CD14-positive monocyte (primary cell): ENCODE measurements around the gene SLC35A2. TPM values are rescaled to one million over a fixed set of nuclear protein-coding genes. Genes with fewer than 3 reads are reported as not detected.

ENCODE experiments used
- DNase-seq, 3 donors: peaks; one replicate each; pipeline ENCODE4 v3.0.0-alpha.2; 2011 to 2022
- H2AFZ ChIP-seq: 2 replicates; pipeline ENCODE4 v1.6.0; 2012; ENCODE audit warnings: mild to moderate bottlenecking, low read depth, low read length, inconsistent platforms; ENCODE audit not compliant: insufficient read depth, poor library complexity, severe bottlenecking
- H3K27ac ChIP-seq, 2 donors: 1 replicate in 1 of 2; 2 replicates in 1 of 2; pipeline ENCODE4 v1.5.1; 2012 to 2013; ENCODE audit warnings: low read length in 2 of 2, control low read depth in 1 of 2, inconsistent platforms in 1 of 2, low read depth in 1 of 2, mild to moderate bottlenecking in 1 of 2
- H3K27me3 ChIP-seq, 2 donors: one replicate each; pipeline versions ENCODE4 v1.6.0 to v1.6.1; 2011 to 2013; ENCODE audit warnings: low read length in 2 of 2; ENCODE audit not compliant: control insufficient read depth in 2 of 2, insufficient read depth in 2 of 2
- H3K36me3 ChIP-seq, 2 donors: replicated peaks in 1 of 2; 1 replicate in 1 of 2; 2 replicates in 1 of 2; pipeline versions ENCODE4 v1.5.1 to v1.6.1; 2012 to 2013; ENCODE audit warnings: low read length in 2 of 2, control low read depth in 1 of 2, inconsistent platforms in 1 of 2, mild to moderate bottlenecking in 1 of 2; ENCODE audit not compliant: insufficient read depth in 2 of 2, control insufficient read depth in 1 of 2
- H3K4me1 ChIP-seq, 2 donors: 1 replicate in 1 of 2; 2 replicates in 1 of 2; pipeline versions ENCODE4 v1.5.1 to v1.6.1; 2012 to 2013; ENCODE audit warnings: low read length in 2 of 2, control low read depth in 1 of 2, inconsistent platforms in 1 of 2, mild to moderate bottlenecking in 1 of 2, moderate library complexity in 1 of 2; ENCODE audit not compliant: insufficient read depth in 2 of 2, control insufficient read depth in 1 of 2
- H3K4me2 ChIP-seq: replicated peaks from 2 replicates; pipeline ENCODE3; 2012; ENCODE audit warnings: low read length, moderate library complexity, mild to moderate bottlenecking; ENCODE audit not compliant: poor library complexity, severe bottlenecking; ENCODE audit errors: extremely low read depth
- H3K4me3 ChIP-seq, 3 experiments: fragments of 200-600 bp in 1 of 3; sonication (generic) in 1 of 3; replicated peaks in 1 of 3; 1 replicate in 2 of 3; 2 replicates in 1 of 3; pipeline ENCODE4 v1.5.1; 2011 to 2013; ENCODE audit warnings: low read length in 3 of 3, mild to moderate bottlenecking in 3 of 3, control low read depth in 2 of 3, low read depth in 2 of 3, inconsistent platforms in 1 of 3, moderate library complexity in 1 of 3
- H3K79me2 ChIP-seq: 2 replicates; pipeline ENCODE4 v1.6.0; 2012; ENCODE audit warnings: mild to moderate bottlenecking, control low read depth, inconsistent platforms, low read length, moderate library complexity; ENCODE audit not compliant: insufficient read depth
- H3K9ac ChIP-seq: 2 replicates; pipeline ENCODE4 v1.6.0; 2017; ENCODE audit warnings: low read length, mild to moderate bottlenecking; ENCODE audit not compliant: insufficient read depth, poor library complexity, severe bottlenecking
- H3K9me3 ChIP-seq, 2 donors: replicated peaks in 1 of 2; 1 replicate in 1 of 2; 2 replicates in 1 of 2; pipeline versions ENCODE4 v1.5.1 to v1.6.1; 2012 to 2013; ENCODE audit warnings: low read length in 2 of 2, control low read depth in 1 of 2; ENCODE audit not compliant: control insufficient read depth in 1 of 2, insufficient read depth in 1 of 2
- H4K20me1 ChIP-seq: 2 replicates; pipeline ENCODE4 v1.6.0; 2012; ENCODE audit warnings: mild to moderate bottlenecking, low read length, control low read depth, moderate library complexity; ENCODE audit not compliant: insufficient read depth
- H3K27ac Mint-ChIP-seq, 7 donors: one replicate each; pipeline ENCODE4 v1.8.0; 2020; ENCODE audit warnings: mild to moderate bottlenecking in 7 of 7, mixed read lengths in 7 of 7, moderate library complexity in 6 of 7, inconsistent platforms in 2 of 7
- H3K27me3 Mint-ChIP-seq, 3 donors: one replicate each; pipeline ENCODE4 v1.8.0; 2021 to 2022; ENCODE audit warnings: low read depth in 3 of 3, mild to moderate bottlenecking in 3 of 3, mixed read lengths in 3 of 3, moderate library complexity in 3 of 3, inconsistent platforms in 1 of 3
- H3K36me3 Mint-ChIP-seq, 2 donors: one replicate each; pipeline ENCODE4 v1.8.0; 2020; ENCODE audit warnings: mixed read lengths in 2 of 2, inconsistent platforms in 1 of 2, mild to moderate bottlenecking in 1 of 2
- H3K4me1 Mint-ChIP-seq: one replicate; pipeline ENCODE4 v1.8.0; 2020; ENCODE audit warnings: mild to moderate bottlenecking, mixed read lengths
- H3K4me3 Mint-ChIP-seq, 2 donors: one replicate each; pipeline ENCODE4 v1.8.0; 2020; ENCODE audit warnings: mild to moderate bottlenecking in 2 of 2, mixed read lengths in 2 of 2, moderate library complexity in 1 of 2
- H3K9me3 Mint-ChIP-seq, 7 donors: one replicate each; pipeline ENCODE4 v1.8.0; 2020 to 2022; ENCODE audit warnings: mixed read lengths in 7 of 7, mild to moderate bottlenecking in 6 of 7, moderate library complexity in 6 of 7, inconsistent platforms in 2 of 7
- CTCF ChIP-seq: fragments of 200-600 bp; IDR thresholded peaks from one replicate; pipeline ENCODE4 v1.8.0; 2022; ENCODE audit warnings: antibody characterized with exemption, mild to moderate bottlenecking
- WGBS: methylation state at CpG from one replicate; pipeline ENCODE4 v1.1.5; 2013; ENCODE audit warnings: missing lambda C conversion rate; ENCODE audit not compliant: insufficient coverage; 5-methylcytosine and 5-hydroxymethylcytosine counted together
- intact Hi-C, 2 donors: fragments of 100-400 bp; cut with micrococcal nuclease; formaldehyde crosslinking; loops; one replicate each; pipeline versions ENCODE4 v1.15.0 to v1.15.1; 2023
- polyA plus RNA-seq, 3 donors: library from polyadenylated mRNA; depleted of rRNA in 1 of 3; unstranded in 2 of 3; stranded (reverse) in 1 of 3; fragments of 300-500 nt in 2 of 3; fragments of >200 nt in 1 of 3; fragmentation: Illumina TruSeq in 2 of 3; gene quantifications; 1 replicate in 2 of 3; 2 replicates in 1 of 3; pipeline ENCODE4 v1.2.3, GENCODE V29; 2012 to 2021

The SLC35A2 gene
- polyA plus RNA-seq, 3 donors, result 14.3 to 21.6 (median 18.4) TPM

- no peak overlapping the region for H3K4me3 Mint-ChIP-seq
- no peak for DNase-seq
- Histone ChIP-seq H3K9me3 (no peaks in the 10 kb centered on the region), H3K9ac (no peak overlapping the region), H3K27ac (no peak overlapping the region), H2AFZ (no peak overlapping the region), H3K4me1 (peaks cover 24 to 38% of the 10 kb centered on the region in 2 donors), H4K20me1 (peaks cover 10% of the 10 kb centered on the region), H3K4me2 (no peak overlapping the region), H3K27me3 (no peaks in the 10 kb centered on the region), H3K36me3 (peaks cover 12 to 24% of the 10 kb centered on the region in 2 donors), H3K4me3 (no peak overlapping the region), H3K79me2 (peaks cover 22% of the 10 kb centered on the region)
- TF ChIP-seq CTCF, result no peak
- H3K4me1 Mint-ChIP-seq, result peaks cover 29% of the 10 kb centered on the region
- H3K9me3 Mint-ChIP-seq, result peaks cover 0 to 26% (median 4%) of the 10 kb centered on the region in 7 donors
- no CpG with 5 or more reads among the region's 16 CpGs for WGBS
- intact Hi-C loops, result loop anchor here (5.0 to 10.0 kb wide), 3 partner anchors 51 to 151 kb away; partner anchors contain the start of gene TFE3 (in 1 of the 2)
- H3K36me3 Mint-ChIP-seq, result peaks cover 17 to 20% of the 10 kb centered on the region in 2 donors
- H3K27me3 Mint-ChIP-seq, result peaks cover 0 to 13% (median 10%) of the 10 kb centered on the region in 3 donors
- peak overlapping the region in 1 of 7 donors; percentile 50 for H3K27ac Mint-ChIP-seq
Measured at GRCh38 chrX:48893556-48894348, 17.7 kb downstream of the SLC35A2 start.

DNA sequence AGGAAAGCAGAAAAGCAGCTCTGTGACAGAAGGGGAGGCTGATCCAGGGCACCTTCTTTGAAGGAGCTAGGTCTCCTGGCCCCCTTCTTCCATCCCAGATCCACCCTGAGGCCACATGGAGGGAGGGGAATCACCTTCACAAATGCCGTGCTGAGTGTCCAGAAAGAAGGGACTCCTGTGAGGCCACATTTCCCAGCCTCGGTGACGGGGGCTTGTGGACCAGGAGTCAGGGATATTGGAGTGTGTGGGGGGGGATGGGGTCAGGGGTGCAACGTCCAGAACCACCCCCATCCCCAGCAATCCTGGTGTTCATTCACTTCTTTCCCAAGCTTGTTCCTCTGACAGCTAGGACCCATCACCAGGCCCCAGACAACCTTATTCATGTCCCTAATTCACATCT is 18.6 kb downstream of the SLC35A2 start:
- H2AFZ ChIP-seq, result no peak overlapping the region
- DNase-seq, result no peak
- Mint-ChIP-seq H3K27me3 (peaks cover 0 to 13% (median 10%) of the 10 kb centered on the region in 3 donors), H3K4me3 (no peak overlapping the region), H3K36me3 (peaks cover 17 to 20% of the 10 kb centered on the region in 2 donors), H3K4me1 (peaks cover 24% of the 10 kb centered on the region), H3K27ac (peak overlapping the region in 1 of 7 donors; percentile 65), H3K9me3 (peaks cover 0 to 20% (median 0%) of the 10 kb centered on the region in 7 donors)
- WGBS, result no CpG with 5 or more reads among the region's 4 CpGs
- no peaks in the 10 kb centered on the region for H3K9me3 ChIP-seq
- no peak for TF ChIP-seq CTCF
- no peak overlapping the region for H3K4me2 ChIP-seq
- H3K79me2 ChIP-seq, result peaks cover 17% of the 10 kb centered on the region
- intact Hi-C loops, result loop anchor here (5.0 to 10.0 kb wide), 3 partner anchors 52 to 152 kb away; partner anchors contain the start of gene TFE3 (in 1 of the 2)
- H3K4me1 ChIP-seq, result peaks cover 19 to 31% of the 10 kb centered on the region in 2 donors
- H3K27ac ChIP-seq, result no peak overlapping the region
- no peaks in the 10 kb centered on the region for H3K27me3 ChIP-seq
- H3K9ac ChIP-seq, result no peak overlapping the region
- H3K36me3 ChIP-seq, result peaks cover 12 to 24% of the 10 kb centered on the region in 2 donors
- H3K4me3 ChIP-seq, result no peak overlapping the region
- peaks cover 4% of the 10 kb centered on the region for H4K20me1 ChIP-seq
